PC-9 (cell line): Measurements from ENCODE around the gene EPHB4.

ENCODE experiments used
- CTCF ChIP-seq: fragments of 200-600 bp; sonication (generic); conservative IDR thresholded peaks from 2 replicates; pipeline ENCODE4 v1.6.1; 2017; ENCODE audit warnings: mixed run types, antibody characterized with exemption, mild to moderate bottlenecking, moderate library complexity
- EZH2 ChIP-seq: fragments of 200-600 bp; sonication (generic); IDR thresholded peaks from 2 replicates; pipeline ENCODE4 v1.8.0; 2017; ENCODE audit warnings: antibody characterized with exemption, low read depth

GRCh38 chr7:100852048-100852872 is 24.9 kb upstream of the EPHB4 start, which contains the start of gene SLC12A9:
- TF ChIP-seq EZH2 (no peak), CTCF (peak; percentile 95)
